Spleen (tissue), 7 donors: ENCODE measurements around the gene JMY.

Experiments used
- POLR2A ChIP-seq, 3 donors: fragments of 450-650 bp; IDR thresholded peaks; one replicate each; pipeline ENCODE4 v1.5.1; 2017; ENCODE audit warnings: antibody characterized with exemption in 3 of 3, mild to moderate bottlenecking in 1 of 3
- TF ChIP-seq, protein P1 (sequence below), 11 experiments: fragments of 200-600 bp in 7 of 11; fragments of 450-650 bp in 4 of 11; sonication (generic) in 4 of 11; IDR thresholded peaks in 8 of 11; conservative IDR thresholded peaks in 3 of 11; 1 replicate in 7 of 11; 2 replicates in 4 of 11; pipeline versions ENCODE4 v1.4.0 to v1.8.0; 2016 to 2021; ENCODE audit warnings: antibody characterized with exemption in 11 of 11, inconsistent platforms in 4 of 11, mild to moderate bottlenecking in 1 of 11
- donor health status: DM: no; HTN: no; CAD: no; lungs with moderate emphysema.
- donor health status: DM: no; HTN: no; CAD: no.
- donor health status: DM: no; HTN: no; CAD: no.

DNA sequence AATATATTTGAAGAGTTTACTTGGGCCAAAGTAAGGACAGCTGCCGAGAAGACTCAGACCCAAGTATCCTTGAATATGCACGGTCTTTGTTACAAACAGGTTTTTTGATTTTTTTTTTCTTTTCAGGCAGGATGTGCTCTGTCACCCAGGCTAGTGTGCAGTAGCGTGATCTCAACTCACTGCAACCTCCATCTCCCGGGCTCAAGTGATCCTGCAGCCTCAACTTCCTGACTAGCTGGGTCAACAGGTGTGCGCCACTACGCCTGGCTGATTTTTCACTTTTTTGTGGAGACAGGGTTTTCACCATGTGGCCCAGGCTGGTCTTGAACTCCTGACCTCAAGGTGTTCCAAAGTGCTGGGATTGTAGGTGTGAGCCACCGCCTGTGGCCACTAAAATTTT is 27.4 kb downstream of the JMY start:
- no peak for TF ChIP-seq POLR2A (IDR thresholded peaks at IDR 0.05)
- TF ChIP-seq, protein P1, sequence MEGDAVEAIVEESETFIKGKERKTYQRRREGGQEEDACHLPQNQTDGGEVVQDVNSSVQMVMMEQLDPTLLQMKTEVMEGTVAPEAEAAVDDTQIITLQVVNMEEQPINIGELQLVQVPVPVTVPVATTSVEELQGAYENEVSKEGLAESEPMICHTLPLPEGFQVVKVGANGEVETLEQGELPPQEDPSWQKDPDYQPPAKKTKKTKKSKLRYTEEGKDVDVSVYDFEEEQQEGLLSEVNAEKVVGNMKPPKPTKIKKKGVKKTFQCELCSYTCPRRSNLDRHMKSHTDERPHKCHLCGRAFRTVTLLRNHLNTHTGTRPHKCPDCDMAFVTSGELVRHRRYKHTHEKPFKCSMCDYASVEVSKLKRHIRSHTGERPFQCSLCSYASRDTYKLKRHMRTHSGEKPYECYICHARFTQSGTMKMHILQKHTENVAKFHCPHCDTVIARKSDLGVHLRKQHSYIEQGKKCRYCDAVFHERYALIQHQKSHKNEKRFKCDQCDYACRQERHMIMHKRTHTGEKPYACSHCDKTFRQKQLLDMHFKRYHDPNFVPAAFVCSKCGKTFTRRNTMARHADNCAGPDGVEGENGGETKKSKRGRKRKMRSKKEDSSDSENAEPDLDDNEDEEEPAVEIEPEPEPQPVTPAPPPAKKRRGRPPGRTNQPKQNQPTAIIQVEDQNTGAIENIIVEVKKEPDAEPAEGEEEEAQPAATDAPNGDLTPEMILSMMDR (IDR thresholded peaks at IDR 0.05 in 8 of 11, conservative IDR thresholded peaks at IDR 0.05 in 3 of 11) = no peak
